Subcutaneous abdominal adipose tissue (tissue), 5 donors: ENCODE measurements around the gene EIF5B.

Experiments
- H3K27ac ChIP-seq: one replicate; pipeline ENCODE4 v1.7.0; 2013; ENCODE audit warnings: low read depth, mild to moderate bottlenecking, inconsistent platforms, low read length, moderate library complexity
- H3K27me3 ChIP-seq, 5 donors: one replicate each; pipeline ENCODE4 v1.7.0; 2013; ENCODE audit warnings: low read length in 5 of 5, inconsistent platforms in 1 of 5; ENCODE audit not compliant: control insufficient read depth in 5 of 5, insufficient read depth in 4 of 5
- H3K36me3 ChIP-seq, 5 donors: one replicate each; pipeline ENCODE4 v1.7.0; 2013; ENCODE audit warnings: low read length in 5 of 5; ENCODE audit not compliant: control insufficient read depth in 5 of 5, insufficient read depth in 5 of 5
- H3K4me1 ChIP-seq, 5 donors: one replicate each; pipeline ENCODE4 v1.7.0; 2013; ENCODE audit warnings: low read length in 5 of 5, mild to moderate bottlenecking in 3 of 5, moderate library complexity in 1 of 5; ENCODE audit not compliant: control insufficient read depth in 5 of 5, insufficient read depth in 5 of 5
- H3K4me3 ChIP-seq, 5 donors: one replicate each; pipeline ENCODE4 v1.7.0; 2013; ENCODE audit warnings: low read length in 5 of 5, low read depth in 1 of 5
- H3K9ac ChIP-seq, 5 donors: one replicate each; pipeline ENCODE4 v1.7.0; 2013; ENCODE audit warnings: low read length in 5 of 5, mild to moderate bottlenecking in 4 of 5, moderate library complexity in 3 of 5
- H3K9me3 ChIP-seq, 5 donors: one replicate each; pipeline ENCODE4 v1.7.0; 2013; ENCODE audit warnings: low read length in 5 of 5; ENCODE audit not compliant: control insufficient read depth in 5 of 5
- donor health status: healthy.
- donor health status: healthy.
- donor health status: healthy.
- donor health status: healthy.
- donor health status: healthy.

Gene EIF5B

DNA sequence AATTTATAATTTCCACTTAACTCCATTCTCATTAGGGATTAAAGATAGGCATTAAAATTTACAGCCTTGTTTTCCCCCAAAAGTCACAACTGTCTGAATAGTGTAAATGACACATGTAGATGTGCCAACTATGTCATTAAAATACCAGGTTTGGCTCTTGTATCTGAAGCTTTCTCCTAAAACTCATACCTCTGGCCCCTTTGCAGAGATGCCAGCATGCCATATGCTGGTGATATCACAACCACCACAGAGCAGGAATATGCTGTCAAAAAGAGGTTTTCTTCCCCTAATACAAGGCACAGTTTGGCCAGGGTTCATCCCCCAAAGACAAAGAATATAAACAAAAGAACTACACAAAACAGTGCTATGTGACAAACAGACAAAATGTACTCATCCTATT lies 87.2 kb downstream of the EIF5B start:
- H3K36me3 ChIP-seq, result peaks cover 46 to 79% (median 62%) of the 10 kb centered on the region in 5 donors
- no peak overlapping the region for H3K27ac ChIP-seq

DNA sequence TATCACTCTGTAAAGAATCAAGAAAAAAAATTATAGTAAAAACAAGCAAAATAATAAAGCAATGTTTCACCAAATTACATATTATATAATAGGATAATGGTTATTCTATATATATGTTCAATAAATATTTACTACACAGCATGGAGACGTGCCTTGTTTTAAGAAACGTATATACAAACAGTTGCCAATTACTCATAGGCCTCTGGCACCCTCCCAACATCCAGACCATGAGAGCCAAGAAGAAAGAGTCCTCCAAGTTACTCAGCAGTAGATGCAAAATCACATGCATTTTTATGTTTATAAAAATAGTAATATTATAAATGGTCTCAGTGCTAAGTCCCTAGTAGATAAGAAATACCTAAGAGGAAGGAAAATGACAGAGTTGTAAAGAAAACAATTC lies 87.8 kb downstream of the EIF5B start:
- H3K4me1 ChIP-seq, result peaks cover 0 to 6% (median 3%) of the 10 kb centered on the region in 5 donors
- H3K9ac ChIP-seq, result no peak overlapping the region
- H3K27me3 ChIP-seq, result no peaks in the 10 kb centered on the region
- no peaks in the 10 kb centered on the region for H3K9me3 ChIP-seq
- H3K36me3 ChIP-seq, result peaks cover 48 to 75% (median 57%) of the 10 kb centered on the region in 5 donors
- H3K4me3 ChIP-seq, result no peak overlapping the region
- H3K27ac ChIP-seq, result no peak overlapping the region

More for the DNA sequence above, 87.2 kb downstream of the EIF5B start:
- no peak overlapping the region for H3K9ac ChIP-seq
- no peak overlapping the region for H3K4me3 ChIP-seq
- H3K9me3 ChIP-seq, result no peaks in the 10 kb centered on the region
- no peaks in the 10 kb centered on the region for H3K27me3 ChIP-seq
- H3K4me1 ChIP-seq, result peaks cover 0 to 6% (median 3%) of the 10 kb centered on the region in 5 donors

DNA sequence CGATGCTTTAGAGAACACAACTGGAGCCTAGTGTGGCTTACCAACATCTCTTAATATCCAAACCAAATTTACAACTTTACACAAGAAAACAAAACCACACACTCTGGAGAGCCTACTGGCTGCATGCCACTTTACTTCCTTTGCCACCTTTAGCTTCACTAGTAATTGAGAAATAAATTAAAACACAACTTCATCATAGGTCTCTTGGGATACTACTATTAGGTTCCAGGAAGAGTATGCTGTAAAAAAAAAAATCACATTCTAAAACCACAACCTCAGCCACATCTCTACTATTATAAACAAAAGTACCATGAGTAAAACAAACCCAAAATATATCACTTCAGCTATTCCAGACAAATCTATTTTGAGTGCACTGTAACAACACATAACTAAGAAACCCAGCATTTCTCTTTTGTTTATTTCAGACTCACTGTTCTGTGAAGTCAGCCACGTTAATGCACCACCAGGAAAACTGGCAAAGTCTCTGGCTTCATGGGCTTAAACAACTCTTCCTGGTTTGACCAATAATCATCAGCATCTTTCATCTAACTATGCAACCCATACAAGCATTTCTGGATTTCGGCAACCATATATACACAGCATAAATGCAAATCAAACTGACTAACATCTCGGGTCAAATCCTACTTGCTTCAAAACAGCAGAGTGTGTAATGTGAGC lies 93.6 kb downstream of the EIF5B start:
- no peak overlapping the region for H3K4me3 ChIP-seq
- H3K9me3 ChIP-seq, result no peaks in the 10 kb centered on the region
- H3K4me1 ChIP-seq, result peaks cover 0 to 13% (median 6%) of the 10 kb centered on the region in 5 donors
- H3K36me3 ChIP-seq, result peaks cover 21 to 52% (median 40%) of the 10 kb centered on the region in 5 donors
- no peak overlapping the region for H3K9ac ChIP-seq
- no peak overlapping the region for H3K27ac ChIP-seq
- H3K27me3 ChIP-seq, result no peaks in the 10 kb centered on the region

DNA sequence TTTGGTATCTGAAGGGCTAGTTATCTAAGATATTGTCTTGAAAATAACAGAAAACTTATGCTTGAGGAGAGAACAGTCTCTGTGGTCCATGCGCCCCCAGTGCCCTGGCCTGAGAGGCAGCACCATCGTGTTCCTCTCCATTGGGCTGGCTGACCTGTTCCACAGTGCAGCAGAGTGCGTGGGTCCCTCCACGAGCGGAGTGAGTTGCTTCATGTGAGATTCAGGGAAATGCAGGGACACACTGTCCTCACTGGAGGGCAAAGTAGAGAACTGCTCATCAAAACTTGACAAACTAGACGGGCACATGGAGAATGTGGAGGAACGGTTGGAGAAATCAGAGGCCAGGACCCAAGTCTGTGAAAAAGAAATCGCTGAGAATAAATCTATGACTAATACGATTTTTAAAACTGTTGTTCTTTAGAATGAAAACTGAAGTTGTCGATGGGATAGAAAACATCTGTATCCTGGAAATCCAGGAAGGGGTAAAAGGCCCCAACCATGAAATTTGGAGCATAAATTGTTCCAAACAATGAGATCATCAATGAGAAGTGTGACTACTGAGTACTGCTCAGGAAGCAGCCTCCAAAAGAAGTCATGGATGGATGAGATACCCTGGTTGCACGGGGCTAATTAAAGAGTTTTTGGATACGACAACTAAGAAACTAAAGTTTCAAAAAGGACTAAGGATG lies 94.5 kb downstream of the EIF5B start:
- Histone ChIP-seq H3K4me3 (no peak overlapping the region), H3K27me3 (no peaks in the 10 kb centered on the region), H3K36me3 (peaks cover 19 to 48% (median 44%) of the 10 kb centered on the region in 5 donors), H3K9ac (no peak overlapping the region), H3K9me3 (no peaks in the 10 kb centered on the region), H3K4me1 (peaks cover 0 to 13% (median 6%) of the 10 kb centered on the region in 5 donors), H3K27ac (no peak overlapping the region)

DNA sequence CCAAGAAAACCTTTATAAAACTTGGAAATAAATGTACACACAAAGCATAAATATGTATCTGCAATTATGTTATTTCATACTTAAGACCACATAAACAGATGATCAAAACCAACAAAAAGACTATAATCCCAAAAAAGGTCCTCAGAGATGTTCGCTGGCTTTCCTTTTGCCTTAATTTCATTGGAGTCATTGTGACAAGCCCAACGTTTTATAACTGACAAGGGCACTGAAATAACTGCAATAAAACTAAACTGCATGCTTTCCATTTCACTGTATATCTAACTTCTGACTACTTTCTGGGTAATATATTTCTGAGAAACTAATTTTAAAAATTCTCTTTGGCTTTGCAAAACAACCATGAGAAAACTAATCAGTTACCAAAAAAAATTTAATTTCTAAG lies 96.2 kb downstream of the EIF5B start:
- Histone ChIP-seq H3K9me3 (no peaks in the 10 kb centered on the region), H3K4me3 (no peak overlapping the region), H3K27ac (no peak overlapping the region), H3K27me3 (no peaks in the 10 kb centered on the region), H3K36me3 (peaks cover 15 to 42% (median 38%) of the 10 kb centered on the region in 5 donors), H3K4me1 (peaks cover 0 to 13% (median 6%) of the 10 kb centered on the region in 5 donors), H3K9ac (no peak overlapping the region)

DNA sequence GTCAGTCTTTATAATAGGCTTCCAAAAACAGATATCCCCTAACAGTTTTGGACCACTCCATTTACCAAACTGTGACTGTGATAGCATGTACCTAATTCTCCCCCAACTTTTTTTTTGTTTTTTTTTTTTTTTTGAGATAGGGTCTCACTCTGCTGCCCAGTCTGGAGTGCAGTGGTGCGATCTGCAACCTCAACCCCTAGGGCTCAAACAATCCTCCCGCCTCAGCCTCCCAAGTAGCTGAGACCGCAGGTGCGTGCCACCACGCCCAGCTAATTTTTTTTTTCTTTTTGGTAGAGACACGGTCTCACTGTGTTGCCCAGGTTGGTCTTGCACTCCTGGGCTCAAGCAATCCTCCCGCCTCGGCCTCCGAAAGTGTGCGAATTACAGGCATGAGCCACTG lies 99.7 kb downstream of the EIF5B start:
- Histone ChIP-seq H3K36me3 (peaks cover 18 to 39% (median 36%) of the 10 kb centered on the region in 5 donors), H3K4me3 (no peak overlapping the region)

DNA sequence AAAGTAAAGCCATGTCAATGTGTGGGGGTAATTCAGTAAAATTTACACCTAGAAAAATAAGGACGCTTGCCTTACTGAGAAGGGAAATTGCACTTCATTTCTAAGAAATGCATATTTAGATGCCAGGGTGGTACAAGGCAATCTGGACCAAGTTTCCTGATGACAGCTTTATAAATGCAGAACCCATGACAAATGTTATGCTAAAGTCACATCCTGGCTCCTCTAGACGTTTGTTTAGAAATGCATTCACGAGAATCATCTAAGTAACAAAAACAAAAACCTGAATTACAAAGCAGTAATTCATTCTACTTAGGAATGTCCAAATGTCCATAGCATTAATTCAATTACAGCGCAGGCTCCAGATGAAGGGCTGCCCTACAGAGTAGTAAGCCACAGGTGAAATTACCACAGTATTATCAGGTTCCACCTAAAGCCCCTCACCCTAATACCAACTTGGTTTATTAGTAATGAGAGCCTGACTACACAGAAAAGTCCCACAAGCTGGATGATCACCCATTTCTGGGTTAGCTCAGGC lies 102.8 kb downstream of the EIF5B start:
- Histone ChIP-seq H3K36me3 (peaks cover 17 to 32% (median 26%) of the 10 kb centered on the region in 5 donors), H3K9ac (no peak overlapping the region), H3K4me1 (no peaks in the 10 kb centered on the region), H3K9me3 (no peaks in the 10 kb centered on the region), H3K27me3 (no peaks in the 10 kb centered on the region), H3K4me3 (no peak overlapping the region), H3K27ac (no peak overlapping the region)

More for the DNA sequence above, 99.7 kb downstream of the EIF5B start:
- H3K9me3 ChIP-seq, result no peaks in the 10 kb centered on the region
- H3K9ac ChIP-seq, result no peak overlapping the region
- no peaks in the 10 kb centered on the region for H3K4me1 ChIP-seq
- H3K27me3 ChIP-seq, result no peaks in the 10 kb centered on the region
- no peak overlapping the region for H3K27ac ChIP-seq

DNA sequence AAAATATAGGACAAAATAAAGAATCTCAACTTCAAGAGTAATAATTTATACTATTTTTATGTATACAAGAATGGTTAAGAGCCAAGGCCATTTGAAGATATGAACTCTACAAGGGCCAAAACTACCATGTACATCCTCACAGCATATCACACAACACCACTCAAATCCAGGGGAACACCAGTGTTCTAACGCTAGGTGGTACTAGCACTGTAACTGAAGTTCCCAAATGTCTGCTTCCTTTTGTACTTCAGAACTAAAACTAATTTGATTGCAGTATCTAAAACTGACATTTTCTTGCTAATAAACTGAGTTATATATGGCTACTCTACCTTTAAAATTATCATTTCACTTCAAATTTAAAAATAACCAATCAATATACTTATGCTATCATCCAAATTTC lies 105.6 kb downstream of the EIF5B start:
- no peaks in the 10 kb centered on the region for H3K27me3 ChIP-seq
- peaks cover 14 to 44% (median 23%) of the 10 kb centered on the region in 5 donors for H3K36me3 ChIP-seq
- H3K27ac ChIP-seq, result no peak overlapping the region
- no peaks in the 10 kb centered on the region for H3K9me3 ChIP-seq
- no peaks in the 10 kb centered on the region for H3K4me1 ChIP-seq
- H3K9ac ChIP-seq, result no peak overlapping the region
- no peak overlapping the region for H3K4me3 ChIP-seq

DNA sequence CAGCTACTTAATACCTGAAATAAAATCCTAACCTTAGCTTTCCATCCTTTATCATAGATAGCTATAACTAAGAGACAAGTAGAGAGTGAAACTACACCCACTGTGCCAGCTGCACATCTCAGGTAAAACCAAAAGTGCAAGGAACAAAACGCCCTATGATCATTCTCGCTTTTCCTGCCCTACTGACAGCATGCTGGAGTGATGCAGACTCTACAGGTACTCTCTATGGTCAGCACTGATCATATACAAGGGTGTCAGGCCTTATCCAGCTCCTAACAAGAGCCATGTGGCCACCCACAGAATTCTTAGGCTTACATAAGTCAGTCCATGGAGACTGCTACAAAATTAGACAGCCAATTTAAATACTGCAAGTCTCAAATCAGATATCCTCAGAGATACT lies 107.0 kb downstream of the EIF5B start:
- Histone ChIP-seq H3K27me3 (no peaks in the 10 kb centered on the region), H3K36me3 (peaks cover 10 to 42% (median 19%) of the 10 kb centered on the region in 5 donors), H3K9ac (no peak overlapping the region), H3K4me3 (no peak overlapping the region), H3K27ac (no peak overlapping the region), H3K4me1 (no peaks in the 10 kb centered on the region), H3K9me3 (no peaks in the 10 kb centered on the region)

DNA sequence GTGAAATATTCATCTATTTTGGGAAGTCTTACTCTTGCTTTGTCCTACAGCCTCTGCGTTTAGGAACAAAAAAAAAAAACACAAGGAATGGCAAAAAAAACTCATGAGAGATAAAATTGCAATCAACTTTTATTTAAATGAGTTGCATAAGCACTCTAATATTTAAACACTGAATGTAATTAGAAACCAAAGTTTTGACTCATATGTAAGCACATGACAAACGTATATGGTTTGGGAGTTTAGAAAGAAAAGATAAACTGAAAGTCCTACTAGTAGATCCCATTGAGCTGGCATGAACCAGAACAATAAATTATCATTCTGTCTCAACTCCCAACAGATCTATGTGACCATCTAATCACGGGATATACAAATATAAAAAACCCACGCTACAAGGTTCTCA lies 107.9 kb downstream of the EIF5B start:
- H3K36me3 ChIP-seq, result peaks cover 9 to 40% (median 19%) of the 10 kb centered on the region in 5 donors
- no peaks in the 10 kb centered on the region for H3K27me3 ChIP-seq
- H3K4me1 ChIP-seq, result no peaks in the 10 kb centered on the region
- H3K27ac ChIP-seq, result no peak overlapping the region
- H3K9ac ChIP-seq, result no peak overlapping the region
- no peaks in the 10 kb centered on the region for H3K9me3 ChIP-seq
- H3K4me3 ChIP-seq, result no peak overlapping the region
